Measurements from ENCODE around the gene RALGPS1.

RALGPS1 gene

DNA sequence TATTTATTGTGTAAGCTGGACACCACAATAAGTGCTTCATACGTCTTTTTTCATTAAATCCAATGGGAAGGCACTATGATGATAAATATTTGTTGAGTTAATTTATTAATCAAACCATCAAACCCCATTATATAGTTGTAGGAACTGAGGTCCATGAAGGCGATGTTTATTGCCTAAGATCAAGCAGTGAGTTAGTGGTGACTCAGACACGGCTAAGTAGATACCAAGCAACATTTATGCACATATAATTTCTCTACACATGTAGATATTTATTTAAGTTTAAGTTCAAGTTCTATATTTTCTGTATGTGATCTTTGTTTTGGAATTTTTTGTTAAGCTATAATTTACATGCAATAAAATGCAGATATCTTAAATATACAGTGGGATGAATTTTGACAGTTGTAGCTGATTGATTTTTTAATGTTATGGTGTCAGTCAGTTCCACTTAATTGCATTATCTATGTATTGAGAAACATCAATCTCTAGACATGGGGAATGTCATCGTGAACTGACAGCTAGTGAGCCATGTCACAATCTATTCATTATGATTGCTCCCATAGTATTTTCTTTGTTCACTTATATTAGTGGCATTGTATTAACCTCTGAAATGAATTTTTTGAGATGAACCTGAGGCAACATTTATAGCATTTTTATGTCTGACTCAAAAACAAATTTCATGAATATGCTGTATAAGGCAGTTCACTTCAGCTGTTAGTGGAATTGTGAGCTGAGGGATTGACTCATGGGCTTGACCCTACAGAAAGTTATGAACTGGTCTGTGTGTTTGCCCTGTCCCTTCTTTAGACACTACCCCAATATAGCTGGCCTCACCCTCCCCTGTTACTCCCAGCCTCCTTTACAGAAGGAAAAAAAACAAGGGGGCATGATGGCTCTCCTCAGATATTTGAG lies 338.1 kb downstream of the RALGPS1 start:
- Histone ChIP-seq H3K36me3 (ENCODE audit: control insufficient read depth, insufficient read depth, low read length) (no peaks in the 10 kb centered on the region), H3K27me3 (ENCODE audit: control insufficient read depth, insufficient read depth, low read length) (no peaks in the 10 kb centered on the region), H3K4me1 (ENCODE audit: control insufficient read depth, insufficient read depth, low read length) (no peaks in the 10 kb centered on the region), H3K9ac (ENCODE audit: low read length) (no peak overlapping the region), H3K27ac (ENCODE audit: low read depth, low read length) (no peak overlapping the region), H3K4me3 (ENCODE audit: low read length) (no peak overlapping the region)

GRCh38 chr9:127253446-127253845 lies 338.9 kb downstream of the RALGPS1 start:
- Histone ChIP-seq H3K27me3 (ENCODE audit: control insufficient read depth, insufficient read depth, low read length) (no peaks in the 10 kb centered on the region), H3K9ac (ENCODE audit: low read length) (no peak overlapping the region), H3K36me3 (ENCODE audit: control insufficient read depth, insufficient read depth, low read length) (no peaks in the 10 kb centered on the region), H3K27ac (ENCODE audit: low read depth, low read length) (no peak overlapping the region), H3K4me3 (ENCODE audit: low read length) (no peak overlapping the region), H3K4me1 (ENCODE audit: control insufficient read depth, insufficient read depth, low read length) (no peaks in the 10 kb centered on the region)

GRCh38 chr9:127255692-127256091 lies 341.1 kb downstream of the RALGPS1 start:
- Histone ChIP-seq H3K27me3 (ENCODE audit: control insufficient read depth, insufficient read depth, low read length) (no peaks in the 10 kb centered on the region), H3K4me1 (ENCODE audit: control insufficient read depth, insufficient read depth, low read length) (peaks cover 2% of the 10 kb centered on the region), H3K27ac (ENCODE audit: low read depth, low read length) (no peak overlapping the region)

GRCh38 chr9:127256324-127256723 lies 341.7 kb downstream of the RALGPS1 start:
- H3K27ac ChIP-seq (ENCODE audit: low read depth, low read length) = no peak overlapping the region
- H3K4me1 ChIP-seq (ENCODE audit: control insufficient read depth, insufficient read depth, low read length) = peaks cover 2% of the 10 kb centered on the region

More at GRCh38 chr9:127255692-127256091, 341.1 kb downstream of the RALGPS1 start:
- no peak overlapping the region for H3K4me3 ChIP-seq (ENCODE audit: low read length)
- H3K9ac ChIP-seq (ENCODE audit: low read length) = no peak overlapping the region
- no peaks in the 10 kb centered on the region for H3K36me3 ChIP-seq (ENCODE audit: control insufficient read depth, insufficient read depth, low read length)

DNA sequence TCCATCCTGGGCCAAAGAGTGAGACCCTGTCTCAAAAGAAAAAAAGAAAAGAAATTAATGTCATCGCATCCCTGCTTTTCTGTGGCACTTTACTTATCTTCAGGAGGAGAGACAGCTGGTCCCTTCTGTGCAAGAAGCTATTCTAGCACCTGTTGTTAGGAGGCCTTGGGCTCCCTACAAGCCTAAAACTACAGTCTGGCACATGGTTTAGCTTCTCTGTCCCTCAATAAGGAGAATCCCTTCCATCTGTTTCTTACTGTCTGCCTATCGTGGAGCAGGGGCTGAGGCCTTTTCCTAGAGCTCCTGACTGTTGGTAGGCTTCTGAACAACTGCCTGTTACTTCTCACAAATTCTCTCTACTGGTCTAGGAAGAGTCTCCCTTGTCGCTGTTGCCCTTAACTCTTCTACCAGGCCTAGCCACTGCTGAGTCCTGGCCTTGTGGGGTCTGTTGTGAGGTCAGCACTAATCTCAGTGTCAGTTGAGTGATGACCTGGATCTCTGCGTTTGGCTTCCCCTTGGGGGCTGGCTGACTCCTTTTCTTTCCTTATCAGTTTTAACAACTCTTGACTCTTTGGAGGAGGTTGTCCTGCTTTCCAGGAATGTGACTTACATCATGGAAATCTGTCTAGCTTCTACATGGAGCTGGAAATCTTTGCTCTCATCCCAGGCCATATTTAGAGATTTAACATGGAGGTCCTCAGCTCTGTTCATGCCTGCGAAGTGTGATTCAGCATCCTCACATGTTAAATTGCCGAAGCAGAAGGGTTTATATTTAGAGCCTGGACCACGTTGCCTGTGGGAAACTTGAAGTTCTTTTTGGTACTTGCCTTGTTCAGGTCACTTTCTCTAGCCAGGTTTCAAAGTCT lies 344.3 kb downstream of the RALGPS1 start:
- H3K4me3 ChIP-seq (ENCODE audit: low read length) = no peak overlapping the region
- no peak overlapping the region for H3K27ac ChIP-seq (ENCODE audit: low read depth, low read length)
- H3K36me3 ChIP-seq (ENCODE audit: control insufficient read depth, insufficient read depth, low read length) = no peaks in the 10 kb centered on the region
- H3K27me3 ChIP-seq (ENCODE audit: control insufficient read depth, insufficient read depth, low read length) = no peaks in the 10 kb centered on the region
- no peak overlapping the region for H3K9ac ChIP-seq (ENCODE audit: low read length)
- H3K4me1 ChIP-seq (ENCODE audit: control insufficient read depth, insufficient read depth, low read length) = peaks cover 2% of the 10 kb centered on the region

More at GRCh38 chr9:127256324-127256723, 341.7 kb downstream of the RALGPS1 start:
- H3K36me3 ChIP-seq (ENCODE audit: control insufficient read depth, insufficient read depth, low read length) = no peaks in the 10 kb centered on the region
- no peak overlapping the region for H3K4me3 ChIP-seq (ENCODE audit: low read length)
- no peaks in the 10 kb centered on the region for H3K27me3 ChIP-seq (ENCODE audit: control insufficient read depth, insufficient read depth, low read length)
- no peak overlapping the region for H3K9ac ChIP-seq (ENCODE audit: low read length)

GRCh38 chr9:127262602-127263001 lies 348.0 kb downstream of the RALGPS1 start:
- Histone ChIP-seq H3K27me3 (ENCODE audit: control insufficient read depth, insufficient read depth, low read length) (no peaks in the 10 kb centered on the region), H3K27ac (ENCODE audit: low read depth, low read length) (no peak overlapping the region), H3K9ac (ENCODE audit: low read length) (no peak overlapping the region), H3K4me1 (ENCODE audit: control insufficient read depth, insufficient read depth, low read length) (peaks cover 2% of the 10 kb centered on the region), H3K4me3 (ENCODE audit: low read length) (no peak overlapping the region), H3K36me3 (ENCODE audit: control insufficient read depth, insufficient read depth, low read length) (no peaks in the 10 kb centered on the region)

DNA sequence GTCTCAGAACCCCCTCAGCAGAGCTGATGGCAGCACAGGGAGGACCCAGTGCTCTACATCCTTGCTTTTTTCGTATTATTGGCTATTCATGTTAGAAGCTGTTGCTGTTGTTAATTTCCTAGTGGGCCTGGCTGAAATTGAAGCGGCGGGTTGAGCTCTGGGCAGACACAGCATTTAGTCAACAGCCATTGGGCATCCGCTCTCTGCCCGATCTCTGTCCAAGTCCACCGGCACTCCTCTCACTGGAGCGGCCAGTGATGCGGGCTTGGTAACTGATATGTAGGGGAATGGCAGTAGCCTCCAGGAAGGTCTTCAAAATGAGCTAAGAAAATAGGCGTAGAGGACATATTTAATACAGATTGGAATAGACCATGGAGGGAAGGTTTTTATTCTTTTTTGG lies 348.7 kb downstream of the RALGPS1 start:
- Histone ChIP-seq H3K27me3 (ENCODE audit: control insufficient read depth, insufficient read depth, low read length) (no peaks in the 10 kb centered on the region), H3K4me1 (ENCODE audit: control insufficient read depth, insufficient read depth, low read length) (peaks cover 2% of the 10 kb centered on the region), H3K9ac (ENCODE audit: low read length) (no peak overlapping the region), H3K27ac (ENCODE audit: low read depth, low read length) (no peak overlapping the region), H3K4me3 (ENCODE audit: low read length) (no peak overlapping the region), H3K36me3 (ENCODE audit: control insufficient read depth, insufficient read depth, low read length) (no peaks in the 10 kb centered on the region)

- Histone ChIP-seq H3K27ac (ENCODE audit: low read depth, low read length) (no peak overlapping the region), H3K9ac (ENCODE audit: low read length) (no peak overlapping the region), H3K4me1 (ENCODE audit: control insufficient read depth, insufficient read depth, low read length) (peaks cover 2% of the 10 kb centered on the region)
Measured at GRCh38 chr9:127263664-127264063, 349.1 kb downstream of the RALGPS1 start.

GRCh38 chr9:127264462-127265219 lies 350.1 kb downstream of the RALGPS1 start, which contains the start of gene GARNL3:
GARNL3 (plus strand) TSS chr9:127264774; CDS start chr9:127264878, 104 bp downstream.
- Histone ChIP-seq H3K27ac (ENCODE audit: low read depth, low read length) (no peak within 1 kb of the TSS), H3K4me3 (ENCODE audit: low read length) (no peak within 1 kb of the TSS), H3K4me1 (ENCODE audit: control insufficient read depth, insufficient read depth, low read length) (no peaks in the 10 kb centered on the region), H3K27me3 (ENCODE audit: control insufficient read depth, insufficient read depth, low read length) (no peaks in the 10 kb centered on the region), H3K9ac (ENCODE audit: low read length) (no peak within 1 kb of the TSS), H3K36me3 (ENCODE audit: control insufficient read depth, insufficient read depth, low read length) (no peaks in the 10 kb centered on the region)

More at GRCh38 chr9:127263664-127264063, 349.1 kb downstream of the RALGPS1 start:
- no peaks in the 10 kb centered on the region for H3K36me3 ChIP-seq (ENCODE audit: control insufficient read depth, insufficient read depth, low read length)
- H3K4me3 ChIP-seq (ENCODE audit: low read length) = no peak overlapping the region
- H3K27me3 ChIP-seq (ENCODE audit: control insufficient read depth, insufficient read depth, low read length) = no peaks in the 10 kb centered on the region

GRCh38 chr9:127267793-127268525 lies 353.4 kb downstream of the RALGPS1 start:
- no peaks in the 10 kb centered on the region for H3K27me3 ChIP-seq (ENCODE audit: control insufficient read depth, insufficient read depth, low read length)
- H3K4me3 ChIP-seq (ENCODE audit: low read length) = no peak overlapping the region
- no peaks in the 10 kb centered on the region for H3K36me3 ChIP-seq (ENCODE audit: control insufficient read depth, insufficient read depth, low read length)
- no peak overlapping the region for H3K27ac ChIP-seq (ENCODE audit: low read depth, low read length)
- H3K9ac ChIP-seq (ENCODE audit: low read length) = no peak overlapping the region
- H3K4me1 ChIP-seq (ENCODE audit: control insufficient read depth, insufficient read depth, low read length) = no peaks in the 10 kb centered on the region

GRCh38 chr9:127269449-127269848 lies 354.9 kb downstream of the RALGPS1 start:
- H3K27ac ChIP-seq (ENCODE audit: low read depth, low read length) = no peak overlapping the region
- no peaks in the 10 kb centered on the region for H3K27me3 ChIP-seq (ENCODE audit: control insufficient read depth, insufficient read depth, low read length)
- no peaks in the 10 kb centered on the region for H3K4me1 ChIP-seq (ENCODE audit: control insufficient read depth, insufficient read depth, low read length)
- no peaks in the 10 kb centered on the region for H3K36me3 ChIP-seq (ENCODE audit: control insufficient read depth, insufficient read depth, low read length)
- no peak overlapping the region for H3K4me3 ChIP-seq (ENCODE audit: low read length)
- no peak overlapping the region for H3K9ac ChIP-seq (ENCODE audit: low read length)
